H1 (cell line): Measurements from ENCODE around the gene HOXA10. TPM values are rescaled to one million over a fixed set of nuclear protein-coding genes. Genes with fewer than 3 reads are reported as not detected.

ENCODE experiments used
- CTCF ChIA-PET: fragments of 300-600 bp; sonication (Branson Sonifier 250); formaldehyde crosslinking; loops from one replicate; lab custom pipeline; 2021; ENCODE audit not compliant: partially characterized antibody; lab: Charles Lee
- POLR2A ChIA-PET: fragments of 300-600 bp; sonication (Branson Sonifier 250); formaldehyde crosslinking; loops from one replicate; lab custom pipeline; 2021; ENCODE audit warnings: inconsistent platforms; ENCODE audit not compliant: partially characterized antibody; lab: Charles Lee
- DNase-seq, 2 experiments: peaks; one replicate each; pipeline versions ENCODE4 v3.0.0 to v3.0.0-alpha.2; 2010 to 2022; ENCODE audit warnings: low spot score in 2 of 2, low read depth in 1 of 2, mixed read lengths in 1 of 2
- FAIRE-seq: peaks from 2 replicates; lab custom pipeline; 2011; peaks lifted over from hg19 to GRCh38; lab: Jason Lieb, UNC
- H2AFZ ChIP-seq: 2 replicates; pipeline ENCODE4 v1.8.1; 2012; ENCODE audit warnings: low read length, inconsistent platforms
- H2AK5ac ChIP-seq: 2 replicates; pipeline ENCODE4 v1.6.1; 2013; ENCODE audit warnings: low read depth, low read length
- H2BK120ac ChIP-seq: replicated peaks from 2 replicates; pipeline ENCODE3; 2013; ENCODE audit warnings: low read depth, low read length, inconsistent platforms
- H2BK12ac ChIP-seq: 2 replicates; pipeline ENCODE4 v1.6.1; 2013; ENCODE audit warnings: low read depth, low read length
- H2BK15ac ChIP-seq: 2 replicates; pipeline ENCODE4 v1.6.1; 2013; ENCODE audit warnings: low read length
- H2BK20ac ChIP-seq: 2 replicates; pipeline ENCODE4 v1.6.1; 2013; ENCODE audit warnings: low read length
- H2BK5ac ChIP-seq: 2 replicates; pipeline ENCODE4 v1.6.1; 2013; ENCODE audit warnings: low read depth, low read length
- H3K14ac ChIP-seq: 2 replicates; pipeline ENCODE4 v1.6.1; 2013; ENCODE audit warnings: inconsistent platforms; ENCODE audit not compliant: insufficient read length
- H3K18ac ChIP-seq: 2 replicates; pipeline ENCODE4 v1.6.1; 2013; ENCODE audit warnings: low read length; ENCODE audit errors: extremely low read depth
- H3K23ac ChIP-seq: 2 replicates; pipeline ENCODE4 v1.6.1; 2013; ENCODE audit warnings: inconsistent platforms; ENCODE audit not compliant: insufficient read length
- H3K23me2 ChIP-seq: 2 replicates; pipeline ENCODE4 v1.6.1; 2013; ENCODE audit warnings: low read depth, low read length
- H3K27ac ChIP-seq: 2 replicates; pipeline ENCODE4 v1.6.1; 2011; ENCODE audit warnings: low read depth, low read length, inconsistent platforms
- H3K27me3 ChIP-seq, 4 experiments: replicated peaks in 1 of 4; 1 replicate in 1 of 4; 2 replicates in 3 of 4; pipeline versions ENCODE4 v1.6.1 to v1.8.1; 2011 to 2013; ENCODE audit warnings: low read length in 3 of 4, mild to moderate bottlenecking in 3 of 4, inconsistent platforms in 2 of 4, mixed read lengths in 2 of 4, moderate library complexity in 1 of 4; ENCODE audit not compliant: control insufficient read depth in 3 of 4, insufficient read depth in 3 of 4; ENCODE audit errors: extremely low read depth in 1 of 4
- H3K36me3 ChIP-seq, 4 experiments: 2 replicates each; pipeline versions ENCODE4 v1.6.1 to v1.8.1; 2011 to 2013; ENCODE audit warnings: mild to moderate bottlenecking in 4 of 4, low read length in 3 of 4, moderate library complexity in 2 of 4, control low read depth in 1 of 4, inconsistent platforms in 1 of 4; ENCODE audit not compliant: insufficient read depth in 4 of 4, control insufficient read depth in 2 of 4
- H3K4ac ChIP-seq: replicated peaks from 2 replicates; pipeline ENCODE3; 2013; ENCODE audit warnings: low read length, low read depth, mixed read lengths, inconsistent platforms; ENCODE audit not compliant: insufficient read length
- H3K4me1 ChIP-seq, 4 experiments: replicated peaks in 1 of 4; 1 replicate in 1 of 4; 2 replicates in 3 of 4; pipeline versions ENCODE4 v1.6.1 to v1.8.1; 2011 to 2013; ENCODE audit warnings: low read length in 3 of 4, inconsistent platforms in 2 of 4, mixed read lengths in 1 of 4; ENCODE audit not compliant: insufficient read depth in 4 of 4, control insufficient read depth in 3 of 4
- H3K4me2 ChIP-seq, 2 experiments: 2 replicates each; pipeline versions ENCODE4 v1.6.1 to v1.8.1; 2011 to 2013; ENCODE audit warnings: low read depth in 2 of 2, low read length in 2 of 2, control low read depth in 1 of 2, inconsistent platforms in 1 of 2, mild to moderate bottlenecking in 1 of 2; ENCODE audit not compliant: insufficient read depth in 1 of 2
- H3K4me3 ChIP-seq, 4 experiments: fragments of 200-600, 300-600 bp in 1 of 4; sonication (generic), shearing (Covaris generic), sonication (Bioruptor Twin) in 1 of 4; 2 replicates each; pipeline versions ENCODE4 v1.5.1 to v1.8.1; 2011 to 2016; ENCODE audit warnings: low read length in 4 of 4, low read depth in 3 of 4, control low read depth in 2 of 4, inconsistent platforms in 2 of 4, mild to moderate bottlenecking in 2 of 4, mixed read lengths in 1 of 4, moderate library complexity in 1 of 4; ENCODE audit not compliant: insufficient read depth in 2 of 4; ENCODE audit errors: extremely low read depth in 1 of 4
- H3K56ac ChIP-seq: replicated peaks from 2 replicates; pipeline ENCODE3; 2013; ENCODE audit warnings: low read depth, mild to moderate bottlenecking, mixed read lengths, low read length, inconsistent platforms; ENCODE audit not compliant: insufficient read length
- H3K79me1 ChIP-seq: 2 replicates; pipeline ENCODE4 v1.6.1; 2013; ENCODE audit warnings: low read depth, low read length, control low read depth
- H3K79me2 ChIP-seq, 2 experiments: 2 replicates each; pipeline versions ENCODE4 v1.6.1 to v1.8.1; 2012 to 2013; ENCODE audit warnings: low read length in 2 of 2, mild to moderate bottlenecking in 2 of 2, inconsistent platforms in 1 of 2; ENCODE audit not compliant: insufficient read depth in 2 of 2, control insufficient read depth in 1 of 2
- H3K9ac ChIP-seq, 4 experiments: replicated peaks in 1 of 4; 1 replicate in 1 of 4; 2 replicates in 3 of 4; pipeline versions ENCODE4 v1.6.1 to v1.8.1; 2011 to 2013; ENCODE audit warnings: low read depth in 3 of 4, low read length in 3 of 4, control low read depth in 2 of 4, mild to moderate bottlenecking in 2 of 4, moderate library complexity in 2 of 4, inconsistent platforms in 1 of 4; ENCODE audit errors: extremely low read depth in 1 of 4
- H3K9me3 ChIP-seq, 2 experiments: 2 replicates each; pipeline versions ENCODE4 v1.6.1 to v1.8.1; 2012 to 2013; ENCODE audit warnings: mild to moderate bottlenecking in 2 of 2, moderate library complexity in 2 of 2, control low read depth in 1 of 2, inconsistent platforms in 1 of 2, low read depth in 1 of 2, low read length in 1 of 2, mixed read lengths in 1 of 2; ENCODE audit not compliant: insufficient read depth in 2 of 2
- H4K20me1 ChIP-seq, 2 experiments: replicated peaks in 1 of 2; 2 replicates each; pipeline versions ENCODE3 to v1.8.1; 2011 to 2013; ENCODE audit warnings: inconsistent platforms in 2 of 2, low read length in 2 of 2, mild to moderate bottlenecking in 1 of 2; ENCODE audit not compliant: insufficient read depth in 2 of 2, control insufficient read depth in 1 of 2
- H4K5ac ChIP-seq: 2 replicates; pipeline ENCODE4 v1.6.1; 2013; ENCODE audit warnings: low read length, low read depth, mixed read lengths, inconsistent platforms; ENCODE audit not compliant: insufficient read length
- H4K8ac ChIP-seq: 2 replicates; pipeline ENCODE4 v1.8.0; 2013; ENCODE audit warnings: mild to moderate bottlenecking, moderate library complexity, low read length, inconsistent platforms; ENCODE audit not compliant: insufficient read depth; ENCODE audit errors: extremely low read depth
- H4K91ac ChIP-seq: replicated peaks from 2 replicates; pipeline ENCODE3; 2013; ENCODE audit warnings: low read length, mixed read lengths, inconsistent platforms; ENCODE audit not compliant: insufficient read length
- EZH2 ChIP-seq: fragments of 200-600 bp; sonication (generic); IDR thresholded peaks from 2 replicates; pipeline ENCODE4 v1.7.1; 2012; ENCODE audit warnings: low read depth, mild to moderate bottlenecking, moderate library complexity, low read length, inconsistent platforms; ENCODE audit not compliant: severe bottlenecking
- RNF2 ChIP-seq: fragments of 200-900, 300-1000 bp; sonication (generic); IDR thresholded peaks from 2 replicates; pipeline ENCODE4 v1.7.1; 2016; ENCODE audit warnings: borderline replicate concordance, low read depth, mild to moderate bottlenecking, antibody characterized with exemption, low read length; ENCODE audit not compliant: poor library complexity, severe bottlenecking; ENCODE audit errors: missing control alignments
- USF2 ChIP-seq: IDR thresholded peaks from 2 replicates; pipeline ENCODE4 v1.6.1; 2011; ENCODE audit warnings: low read length, improper control_type of control experiment
- WGBS, 2 experiments: shearing (Covaris generic) in 1 of 2; methylation state at CpG; one replicate each; pipeline versions ENCODE4 v1.1.6 to v1.1.7; 2013 to 2015; ENCODE audit warnings: low lambda C conversion rate in 2 of 2, mixed read lengths in 2 of 2, inconsistent platforms in 1 of 2, low coverage in 1 of 2, missing lambda C conversion rate in 1 of 2; ENCODE audit not compliant: insufficient replicate concordance in 2 of 2, insufficient coverage in 1 of 2, insufficient read length in 1 of 2; ENCODE audit errors: extremely low coverage in 1 of 2, missing lambda C conversion rate in 1 of 2; 5-methylcytosine and 5-hydroxymethylcytosine counted together
- polyA plus RNA-seq, 7 experiments: library from polyadenylated mRNA; depleted of rRNA in 3 of 7; stranded (reverse) in 5 of 7; unstranded in 2 of 7; fragments of >200 nt in 5 of 7; fragments of 200-250 nt in 2 of 7; gene quantifications; 1 replicate in 5 of 7; 2 replicates in 1 of 7; 4 replicates in 1 of 7; pipeline versions ENCODE4 v1.2.1 to v1.2.3, GENCODE V29; 2011 to 2013; ENCODE audit warnings: missing spikeins in 2 of 7, mixed read lengths in 2 of 7
- total RNA-seq: library from RNA; stranded (reverse); fragmentation: NEBNext Ultra II Directional; extraction: Animal tissue kit (Norgen Biotek cat#: 25700); gene quantifications from 2 replicates; pipeline ENCODE4 v1.2.1, GENCODE V29; 2021

The HOXA10 gene
- total and polyA plus RNA-seq, 2 of the 8 experiments (the other 6 are each of a cell fraction or from before 2014, with no cell fraction given) = not detected

GRCh38 chr7:27180431-27181420 is 6.6 kb upstream of the HOXA10 start:
- no peak overlapping the region for H3K4me3 ChIP-seq
- no peak overlapping the region; a peak in 1 of 4 replicates for H3K4me2 ChIP-seq
- H2AFZ ChIP-seq = no peak overlapping the region
- peaks cover 0 to 5% (median 0%) of the 10 kb centered on the region in 4 experiments; a peak in 1 of 8 replicates for H3K36me3 ChIP-seq
- H3K4ac ChIP-seq = no peak overlapping the region
- no peak overlapping the region for H2BK5ac ChIP-seq
- 39% methylated on average over 11 of the region's 12 CpGs; no CpG with 5 or more reads in 1 of the 2 experiments for WGBS, 2 experiments
- DNase-seq (peak in 1 of 2 experiments; percentile 40), FAIRE-seq (no peak)
- no peak overlapping the region for H3K14ac ChIP-seq
- no peak overlapping the region for H3K9ac ChIP-seq
- H3K56ac ChIP-seq = no peak overlapping the region
- H2BK120ac ChIP-seq = no peak overlapping the region
- H3K18ac ChIP-seq = no peak overlapping the region
- no peak overlapping the region for H2AK5ac ChIP-seq
- POLR2A ChIA-PET = no interaction called here
- H3K27ac ChIP-seq = no peak overlapping the region
- peak; percentile 45 for TF ChIP-seq EZH2
- TF ChIP-seq USF2 = no peak
- peak; percentile 75 for TF ChIP-seq RNF2
- no peak overlapping the region for H4K5ac ChIP-seq
- H2BK20ac ChIP-seq = no peak overlapping the region
- H4K20me1 ChIP-seq = peaks cover 40 to 48% of the 10 kb centered on the region in 2 experiments
- H3K79me1 ChIP-seq = no peaks in the 10 kb centered on the region
- peaks cover 1 to 10% (median 6%) of the 10 kb centered on the region in 4 experiments for H3K4me1 ChIP-seq
- H2BK12ac ChIP-seq = 0 out of 2 replicates have a peak overlapping the region, but pooled peaks have one; percentile 27
- peaks cover 98 to 100% (median 100%) of the 10 kb centered on the region in 4 experiments for H3K27me3 ChIP-seq
- CTCF ChIA-PET = interaction anchor here (0.6 to 2.7 kb wide), 25 partner anchors 7 to 663 kb away, joined by 3 to 26 read pairs (median 5); partner anchors contain the start of genes HOXA13, HOXA3, HOXA5 and HOXA7
- H3K79me2 ChIP-seq = no peaks in the 10 kb centered on the region
- H4K8ac ChIP-seq = peak overlapping the region; percentile 58; the same call in 1 of the 2 replicates
- H4K91ac ChIP-seq = no peak overlapping the region
- no peak overlapping the region for H2BK15ac ChIP-seq
- no peaks in the 10 kb centered on the region for H3K9me3 ChIP-seq
- no peaks in the 10 kb centered on the region for H3K23me2 ChIP-seq
- H3K23ac ChIP-seq = no peak overlapping the region
